ENCODE measurements around the gene CDADC1. TPM values are rescaled to one million over a fixed set of nuclear protein-coding genes. Genes with fewer than 3 reads are reported as not detected.
A peak's percentile ranks its signal among the peaks of the same experiment; 100 is the strongest.

Gene CDADC1
- total and polyA plus RNA-seq, 2 of the 13 experiments (the other 11 are each of a cell fraction or from before 2014, with no cell fraction given), result 2.4 to 9.0 TPM

- no peak for TF ChIP-seq GRHL1 (CRISPR knock-in tag; conservative IDR thresholded peaks at IDR 0.05)
- TF ChIP-seq TRIM24 (CRISPR knock-in tag; IDR thresholded peaks at IDR 0.05), result no peak
- 0 out of 2 replicates have a peak, but pooled peaks have one; percentile 13 for TF ChIP-seq BCL3 (CRISPR knock-in tag; IDR thresholded peaks at IDR 0.05)
- TF ChIP-seq GPN1 (CRISPR knock-in tag; IDR thresholded peaks at IDR 0.05; ENCODE audit: borderline replicate concordance), result no peak
- no peak for TF ChIP-seq ZSCAN31 (CRISPR knock-in tag; IDR thresholded peaks at IDR 0.05; ENCODE audit: low read depth)
- no peak for TF ChIP-seq ZNF160 (CRISPR knock-in tag; IDR thresholded peaks at IDR 0.05)
- TF ChIP-seq ZMYM3 (CRISPR knock-in tag; IDR thresholded peaks at IDR 0.05), result peak; percentile 56; the same call in 1 of the 2 replicates
- TF ChIP-seq CHD4 (IDR thresholded peaks at IDR 0.05; ENCODE audit: borderline replicate concordance, low read length), result peak; percentile 60; the same call in 1 of the 2 replicates
- 0 out of 2 replicates have a peak, but pooled peaks have one; percentile 6 for TF ChIP-seq ZNF609 (CRISPR knock-in tag; IDR thresholded peaks at IDR 0.05; ENCODE audit: borderline replicate concordance)
- TF ChIP-seq PHF21A (CRISPR knock-in tag; IDR thresholded peaks at IDR 0.05), result 0 out of 2 replicates have a peak, but pooled peaks have one; percentile 10
- TF ChIP-seq ZFX (CRISPR knock-in tag; IDR thresholded peaks at IDR 0.05; ENCODE audit: low read depth), result peak; percentile 32; the same call in 1 of the 2 replicates
- TF ChIP-seq THAP11 (CRISPR knock-in tag; IDR thresholded peaks at IDR 0.05), result no peak
Observed at GRCh38 chr13:49314344-49314882, 66.7 kb downstream of the CDADC1 start (continued).

Data from HepG2 (cell line).